Endothelial cell of umbilical vein (primary cell): ENCODE data around the gene ADD2. TPM values are rescaled to one million over a fixed set of nuclear protein-coding genes. Genes with fewer than 3 reads are reported as not detected.

ENCODE experiments used
- BruUV-seq: library from RNA; stranded (reverse); fragments of 400-500 nt; replicated peaks from 2 replicates; lab custom pipeline; 2021; lab: Mats Ljungman, UMichigan
- CTCF ChIA-PET: fragments of 300-600, 350-600 bp; sonication (Branson Sonifier 250); formaldehyde crosslinking; loops from one replicate; lab custom pipeline; 2021; ENCODE audit warnings: antibody characterized with exemption, inconsistent platforms; lab: Charles Lee
- POLR2A ChIA-PET: fragments of 300-600, 350-600 bp; sonication (Branson Sonifier 250); formaldehyde crosslinking; loops from one replicate; lab custom pipeline; 2021; ENCODE audit warnings: antibody characterized with exemption, inconsistent platforms; lab: Charles Lee
- DNase-seq: peaks from one replicate; pipeline ENCODE4 v3.0.0-alpha.2; 2011; ENCODE audit warnings: low read depth, low spot score
- FAIRE-seq: peaks from 2 replicates; lab custom pipeline; 2011; peaks lifted over from hg19 to GRCh38; lab: Jason Lieb, UNC
- H2AFZ ChIP-seq: 2 replicates; pipeline ENCODE4 v1.6.0; 2012; ENCODE audit warnings: low read depth, low read length, control low read depth, inconsistent platforms
- H3K27ac ChIP-seq: 2 replicates; pipeline ENCODE4 v1.5.1; 2011; ENCODE audit warnings: low read depth, mild to moderate bottlenecking, control low read depth, low read length, moderate library complexity; ENCODE audit not compliant: insufficient read depth
- H3K27me3 ChIP-seq, 2 experiments: 2 replicates each; pipeline versions ENCODE4 v1.6.0 to v1.6.1; 2011; ENCODE audit warnings: low read length in 2 of 2, mixed read lengths in 1 of 2; ENCODE audit not compliant: control insufficient read depth in 2 of 2, insufficient read depth in 2 of 2
- H3K36me3 ChIP-seq, 2 experiments: 2 replicates in 1 of 2; 3 replicates in 1 of 2; pipeline ENCODE4 v1.5.1; 2011; ENCODE audit warnings: low read length in 2 of 2, mild to moderate bottlenecking in 1 of 2, moderate library complexity in 1 of 2; ENCODE audit not compliant: control insufficient read depth in 2 of 2, insufficient read depth in 2 of 2; ENCODE audit errors: extremely low read depth in 1 of 2
- H3K4me1 ChIP-seq: 3 replicates; pipeline ENCODE4 v1.5.1; 2011; ENCODE audit warnings: mild to moderate bottlenecking, low read length; ENCODE audit not compliant: control insufficient read depth, insufficient read depth; ENCODE audit errors: extremely low read depth
- H3K4me2 ChIP-seq: 2 replicates; pipeline ENCODE4 v1.6.1; 2011; ENCODE audit warnings: low read length, control low read depth, mixed read lengths; ENCODE audit not compliant: insufficient read depth
- H3K4me3 ChIP-seq, 3 experiments: fragments of 200-600 bp in 1 of 3; sonication (generic), shearing (Covaris generic) in 1 of 3; replicated peaks in 1 of 3; 2 replicates each; pipeline ENCODE4 v1.5.1; 2011 to 2016; ENCODE audit warnings: control low read depth in 3 of 3, low read length in 3 of 3, mild to moderate bottlenecking in 2 of 3, inconsistent platforms in 1 of 3, low read depth in 1 of 3, moderate library complexity in 1 of 3; ENCODE audit not compliant: insufficient read depth in 1 of 3
- H3K79me2 ChIP-seq: 2 replicates; pipeline ENCODE4 v1.6.0; 2012; ENCODE audit warnings: low read length, inconsistent platforms; ENCODE audit not compliant: control insufficient read depth, insufficient read depth
- H3K9ac ChIP-seq: replicated peaks from 2 replicates; pipeline ENCODE3; 2011; ENCODE audit warnings: low read length, control low read depth; ENCODE audit not compliant: insufficient read depth; ENCODE audit errors: extremely low read depth
- H3K9me1 ChIP-seq: replicated peaks from 3 replicates; pipeline ENCODE4 v1.6.0; 2011; ENCODE audit warnings: mild to moderate bottlenecking, low read length; ENCODE audit not compliant: control insufficient read depth, insufficient read depth; ENCODE audit errors: extremely low read depth
- H3K9me3 ChIP-seq: replicated peaks from 2 replicates; pipeline ENCODE4 v1.5.1; 2012; ENCODE audit warnings: low read length, inconsistent platforms; ENCODE audit not compliant: control insufficient read depth, insufficient read depth
- H4K20me1 ChIP-seq: replicated peaks from 2 replicates; pipeline ENCODE3; 2011; ENCODE audit warnings: mild to moderate bottlenecking, low read length; ENCODE audit not compliant: control insufficient read depth, insufficient read depth; ENCODE audit errors: extremely low read depth
- CTCF ChIP-seq, 2 donors: IDR thresholded peaks; 1 replicate in 1 of 2; 2 replicates in 1 of 2; pipeline ENCODE4 v1.5.1; 2011; ENCODE audit warnings: low read length in 2 of 2, mild to moderate bottlenecking in 2 of 2, moderate library complexity in 2 of 2, control low read depth in 1 of 2, inconsistent platforms in 1 of 2, low read depth in 1 of 2; ENCODE audit not compliant: insufficient read depth in 1 of 2; ENCODE audit errors: extremely low read depth in 1 of 2
- EZH2 ChIP-seq: IDR thresholded peaks from 2 replicates; pipeline ENCODE4 v1.6.1; 2012; ENCODE audit warnings: borderline replicate concordance, low read depth, mild to moderate bottlenecking, moderate library complexity, low read length, inconsistent platforms; ENCODE audit not compliant: severe bottlenecking
- FOS ChIP-seq: IDR thresholded peaks from 2 replicates; pipeline ENCODE4 v1.6.1; 2011; ENCODE audit warnings: mild to moderate bottlenecking, low read length, moderate library complexity, borderline replicate concordance; ENCODE audit not compliant: insufficient read depth
- GATA2 ChIP-seq: IDR thresholded peaks from 2 replicates; pipeline ENCODE4 v1.7.0; 2011; ENCODE audit warnings: low read depth, mild to moderate bottlenecking, moderate library complexity, mixed read lengths, low read length; ENCODE audit not compliant: insufficient read length, insufficient read depth
- JUN ChIP-seq: IDR thresholded peaks from 2 replicates; pipeline ENCODE4 v1.6.1; 2011; ENCODE audit warnings: borderline replicate concordance, low read depth; ENCODE audit not compliant: insufficient read length, insufficient read depth
- MAX ChIP-seq: IDR thresholded peaks from 2 replicates; pipeline ENCODE4 v1.6.1; 2011; ENCODE audit not compliant: insufficient read depth, insufficient read length
- MYC ChIP-seq: IDR thresholded peaks from one replicate; pipeline ENCODE4 v1.6.1; 2011; ENCODE audit warnings: mild to moderate bottlenecking, low read depth, low read length
- POLR2A ChIP-seq: IDR thresholded peaks from 2 replicates; pipeline ENCODE4 v1.6.1; 2012; ENCODE audit warnings: low read depth, mild to moderate bottlenecking, control low read depth, low read length
- POLR2AphosphoS5 ChIP-seq: IDR thresholded peaks from 2 replicates; pipeline ENCODE4 v1.6.1; 2012; ENCODE audit warnings: low read depth, mild to moderate bottlenecking, control low read depth, low read length, moderate library complexity; ENCODE audit not compliant: insufficient read depth
- dilution Hi-C: fragments of 300-500 bp; cut with MboI; formaldehyde crosslinking; loops from one replicate; pipeline ENCODE4 v1.15.0; 2019; ENCODE audit warnings: low sequenced_read_pairs; ENCODE audit not compliant: extremely low pct_ligation_motif_present
- intact Hi-C: fragments of 100-400 bp; cut with micrococcal nuclease; formaldehyde crosslinking; loops from one replicate; pipeline ENCODE4 v1.10.0; 2022
- polyA plus RNA-seq, 4 experiments: library from polyadenylated mRNA; depleted of rRNA in 3 of 4; stranded (reverse) in 3 of 4; unstranded in 1 of 4; fragments of >200 nt; gene quantifications; 2 replicates each; pipeline versions ENCODE4 v1.2.1 to v1.2.3, GENCODE V29; 2011 to 2012; ENCODE audit warnings: missing spikeins in 1 of 4
- total RNA-seq: library from RNA; stranded (reverse); gene quantifications from 2 replicates; pipeline ENCODE4 v1.2.3, GENCODE V29; 2021

ADD2 gene
- total and polyA plus RNA-seq, 2 donors (not counting 3 experiments of a cell fraction or from before 2014, with no cell fraction given): 0.17 TPM; not detected in 1

- dilution Hi-C loops (no loop called here), intact Hi-C loops (no loop called here)
- Histone ChIP-seq H3K79me2 (no peaks in the 10 kb centered on the region), H3K27me3 (peaks cover 7 to 12% of the 10 kb centered on the region in 2 experiments), H2AFZ (no peak overlapping the region), H3K4me3 (no peak overlapping the region), H3K9me1 (no peaks in the 10 kb centered on the region), H3K36me3 (no peaks in the 10 kb centered on the region), H3K27ac (no peak overlapping the region), H3K4me2 (no peak overlapping the region), H3K9ac (no peak overlapping the region), H3K4me1 (no peaks in the 10 kb centered on the region), H3K9me3 (no peaks in the 10 kb centered on the region), H4K20me1 (no peaks in the 10 kb centered on the region)
- BruUV-seq: no TSS peak
- ChIA-PET POLR2A (no interaction called here), CTCF (interaction anchor here (0.9 to 1.0 kb wide), 2 partner anchors 40 to 443 kb away, joined by 3 to 4 read pairs; no protein-coding TSS in a partner anchor)
- DNase-seq (no peak), FAIRE-seq (no peak)
- no peak for TF ChIP-seq MYC
- peak; percentile 92 for TF ChIP-seq MAX
- TF ChIP-seq JUN: peak; percentile 14
Observed at GRCh38 chr2:70747284-70747683, 20.7 kb downstream of the ADD2 start.

GRCh38 chr2:70746094-70746974 is 21.7 kb downstream of the ADD2 start:
- DNase-seq: no peak
- Histone ChIP-seq H3K4me1 (no peaks in the 10 kb centered on the region), H2AFZ (no peak overlapping the region), H3K27ac (no peak overlapping the region), H4K20me1 (no peaks in the 10 kb centered on the region), H3K4me3 (no peak overlapping the region), H3K79me2 (no peaks in the 10 kb centered on the region), H3K9me1 (no peaks in the 10 kb centered on the region), H3K9me3 (no peaks in the 10 kb centered on the region), H3K9ac (no peak overlapping the region), H3K4me2 (no peak overlapping the region), H3K36me3 (no peaks in the 10 kb centered on the region), H3K27me3 (peaks cover 7 to 11% of the 10 kb centered on the region in 2 experiments)
- dilution Hi-C loops: no loop called here
- BruUV-seq: no TSS peak
- CTCF ChIA-PET: no interaction called here
- TF ChIP-seq POLR2A (no peak), POLR2AphosphoS5 (no peak), GATA2 (no peak), CTCF (IDR thresholded peaks at IDR 0.05; ENCODE audit: extremely low read depth in 1 of 2, insufficient read depth in 1 of 2, low read depth in 1 of 2, low read length in 2 of 2) (no peak), MAX (no peak), EZH2 (no peak), JUN (no peak), FOS (no peak), MYC (no peak)
- POLR2A ChIA-PET: no interaction called here
- intact Hi-C loops: no loop called here
- no peak for FAIRE-seq
